ENCODE data around the gene HINT3. TPM values are rescaled to one million over a fixed set of nuclear protein-coding genes. Genes with fewer than 3 reads are reported as not detected.

Gene HINT3
- total RNA-seq, 1 experiment from 2014 or later = 11.7 TPM

- no peaks in the 10 kb centered on the region for H3K9me3 Mint-ChIP-seq
- WGBS (ENCODE audit: extremely low coverage, insufficient read length, low lambda C conversion rate) = no CpG with 5 or more reads among the region's 8 CpGs
- DNase-seq = peak; percentile 49
- no peak overlapping the region for H3K4me3 Mint-ChIP-seq
- Histone ChIP-seq H2AFZ (ENCODE audit: low read length) (no peak overlapping the region), H3K79me1 (ENCODE audit: insufficient read depth, low read depth, low read length, poor library complexity, severe bottlenecking) (no peaks in the 10 kb centered on the region), H3K4me1 (ENCODE audit: insufficient read depth, low read length) (no peaks in the 10 kb centered on the region), H3K23me2 (ENCODE audit: insufficient read length, low read depth, low read length, poor library complexity, severe bottlenecking) (no peaks in the 10 kb centered on the region), H4K20me1 (ENCODE audit: control insufficient read depth, insufficient read depth, insufficient read length) (no peaks in the 10 kb centered on the region), H2BK12ac (ENCODE audit: insufficient read length, low read depth, low read length) (no peak overlapping the region), H3K23ac (ENCODE audit: insufficient read length, low read depth, low read length) (no peak overlapping the region), H3K79me2 (ENCODE audit: insufficient read depth, low read length) (peaks cover 5% of the 10 kb centered on the region; the same call in 1 of the 2 replicates), H2BK5ac (ENCODE audit: insufficient read length, low read length) (no peak overlapping the region), H2AK5ac (ENCODE audit: insufficient read length, low read length) (no peak overlapping the region), H3K4ac (ENCODE audit: low read depth, low read length) (no peak overlapping the region), H2BK20ac (ENCODE audit: low read depth, low read length, poor library complexity, severe bottlenecking) (no peak overlapping the region), H3K9ac (ENCODE audit: extremely low read depth, insufficient read length, low read length) (no peak overlapping the region), H4K8ac (replicated peaks; ENCODE audit: insufficient read length, low read depth, low read length) (no peak overlapping the region), H3K27ac (ENCODE audit: insufficient read length, low read depth, low read length) (no peak overlapping the region), H3K14ac (ENCODE audit: insufficient read depth, low read length) (no peak overlapping the region), H4K91ac (ENCODE audit: insufficient read length, low read depth, low read length) (no peak overlapping the region), H4K5ac (ENCODE audit: insufficient read length, low read depth, low read length) (no peak overlapping the region), H3K27me3 (ENCODE audit: insufficient read depth, low read length) (no peaks in the 10 kb centered on the region), H3K9me3 (ENCODE audit: control insufficient read depth, low read depth, low read length) (no peaks in the 10 kb centered on the region), H2BK120ac (ENCODE audit: low read depth, low read length, poor library complexity, severe bottlenecking) (no peak overlapping the region), H3K56ac (ENCODE audit: insufficient read length, low read depth, low read length) (no peak overlapping the region), H3T11ph (ENCODE audit: low read length) (no peak overlapping the region), H2BK15ac (ENCODE audit: low read depth, low read length) (no peak overlapping the region), H3K4me2 (ENCODE audit: insufficient read depth, insufficient read length, low read length) (no peak overlapping the region), H3K18ac (ENCODE audit: insufficient read length, low read depth, low read length) (no peak overlapping the region)
- peaks cover 12 to 39% (median 33%) of the 10 kb centered on the region in 3 experiments for H3K36me3 Mint-ChIP-seq (ENCODE audit: insufficient read depth in 1 of 3, low read depth in 3 of 3)
- no peak overlapping the region for H3K27ac Mint-ChIP-seq
- TF ChIP-seq CTCF (conservative IDR thresholded peaks at IDR 0.05) = peak; percentile 94
- H3K4me1 Mint-ChIP-seq = peaks cover 3 to 7% of the 10 kb centered on the region in 2 experiments; a peak in 2 of 4 replicates
- no peaks in the 10 kb centered on the region for H3K27me3 Mint-ChIP-seq (ENCODE audit: low read depth)
These were observed 39.5 kb downstream of the HINT3 start for GRCh38 chr6:125995972-125996580.

Data from H9 (cell line).